ENCODE results near the gene SLC35F1. TPM values are rescaled to one million over a fixed set of nuclear protein-coding genes. Genes with fewer than 3 reads are reported as not detected.
"Not testable (repeated sequence)": the region's sequence is repeated elsewhere in the genome, so short reads cannot be mapped to it uniquely, and the experiment has no call there.

Gene SLC35F1
- polyA plus RNA-seq, 1 donor from 2014 or later: 35.1 TPM

- Histone ChIP-seq H3K9me2 (ENCODE audit: insufficient read depth, low read length) (no peaks in the 10 kb centered on the region), H4K20me1 (ENCODE audit: insufficient read depth) (no peaks in the 10 kb centered on the region), H3K9me3 (ENCODE audit: low read length) (no peaks in the 10 kb centered on the region), H3K27me3 (ENCODE audit: insufficient read depth, low read depth, low read length) (no peaks in the 10 kb centered on the region), H3K4me2 (ENCODE audit: low read length) (no peak overlapping the region), H3F3A (ENCODE audit: insufficient read depth, low read length, poor library complexity, severe bottlenecking) (no peaks in the 10 kb centered on the region), H3K4me3 (ENCODE audit: low read length) (no peak overlapping the region), H3K27ac (ENCODE audit: low read length) (no peak overlapping the region), H3K79me2 (replicated peaks; ENCODE audit: insufficient read depth, low read length) (peaks cover 5% of the 10 kb centered on the region), H2AFZ (ENCODE audit: low read depth, low read length) (no peak overlapping the region), H3K36me3 (ENCODE audit: insufficient read depth, low read length) (no peaks in the 10 kb centered on the region), H3K9ac (ENCODE audit: low read length) (no peak overlapping the region)
- TF ChIP-seq TAF1 (IDR thresholded peaks at IDR 0.05; ENCODE audit: low read depth) (no peak), SMC3 (conservative IDR thresholded peaks at IDR 0.05; ENCODE audit: poor library complexity) (no peak)
- TF ChIP-seq, protein P1, sequence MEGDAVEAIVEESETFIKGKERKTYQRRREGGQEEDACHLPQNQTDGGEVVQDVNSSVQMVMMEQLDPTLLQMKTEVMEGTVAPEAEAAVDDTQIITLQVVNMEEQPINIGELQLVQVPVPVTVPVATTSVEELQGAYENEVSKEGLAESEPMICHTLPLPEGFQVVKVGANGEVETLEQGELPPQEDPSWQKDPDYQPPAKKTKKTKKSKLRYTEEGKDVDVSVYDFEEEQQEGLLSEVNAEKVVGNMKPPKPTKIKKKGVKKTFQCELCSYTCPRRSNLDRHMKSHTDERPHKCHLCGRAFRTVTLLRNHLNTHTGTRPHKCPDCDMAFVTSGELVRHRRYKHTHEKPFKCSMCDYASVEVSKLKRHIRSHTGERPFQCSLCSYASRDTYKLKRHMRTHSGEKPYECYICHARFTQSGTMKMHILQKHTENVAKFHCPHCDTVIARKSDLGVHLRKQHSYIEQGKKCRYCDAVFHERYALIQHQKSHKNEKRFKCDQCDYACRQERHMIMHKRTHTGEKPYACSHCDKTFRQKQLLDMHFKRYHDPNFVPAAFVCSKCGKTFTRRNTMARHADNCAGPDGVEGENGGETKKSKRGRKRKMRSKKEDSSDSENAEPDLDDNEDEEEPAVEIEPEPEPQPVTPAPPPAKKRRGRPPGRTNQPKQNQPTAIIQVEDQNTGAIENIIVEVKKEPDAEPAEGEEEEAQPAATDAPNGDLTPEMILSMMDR (IDR thresholded peaks at IDR 0.05; ENCODE audit: poor library complexity, severe bottlenecking): no peak
These were observed 122.9 kb downstream of the SLC35F1 start for GRCh38 chr6:118029967-118030366.

GRCh38 chr6:118037479-118037878 lies 130.4 kb downstream of the SLC35F1 start:
- not testable (repeated sequence) for H3K27ac ChIP-seq (ENCODE audit: low read length); H3K79me2 ChIP-seq (replicated peaks; ENCODE audit: insufficient read depth, low read length); H3K27me3 ChIP-seq (ENCODE audit: insufficient read depth, low read depth, low read length); H3F3A ChIP-seq (ENCODE audit: insufficient read depth, low read length, poor library complexity, severe bottlenecking); H4K20me1 ChIP-seq (ENCODE audit: insufficient read depth); H3K9me3 ChIP-seq (ENCODE audit: low read length); H3K36me3 ChIP-seq (ENCODE audit: insufficient read depth, low read length); H2AFZ ChIP-seq (ENCODE audit: low read depth, low read length); H3K9ac ChIP-seq (ENCODE audit: low read length); H3K9me2 ChIP-seq (ENCODE audit: insufficient read depth, low read length); H3K4me3 ChIP-seq (ENCODE audit: low read length); H3K4me2 ChIP-seq (ENCODE audit: low read length)

DNA sequence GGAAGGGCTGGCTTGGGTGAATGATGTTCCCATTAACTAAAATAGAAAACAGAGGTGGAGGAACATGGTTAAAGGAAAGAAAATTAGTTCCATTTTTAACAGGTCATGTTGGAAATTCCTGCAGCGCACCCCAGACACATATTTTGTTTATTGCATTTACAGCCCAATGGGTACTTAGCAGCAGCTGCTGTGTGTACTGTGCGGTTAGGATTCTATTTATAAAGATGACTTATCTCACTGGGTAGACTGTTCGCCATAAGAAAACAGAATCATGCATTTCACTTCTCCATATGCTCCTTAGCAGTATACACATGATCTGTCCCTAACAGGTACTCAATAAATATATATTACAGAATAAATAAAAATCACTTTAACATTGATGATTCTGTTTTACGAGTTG lies 135.8 kb downstream of the SLC35F1 start:
- no peaks in the 10 kb centered on the region for H4K20me1 ChIP-seq (ENCODE audit: insufficient read depth)
- no peak overlapping the region for H3K27ac ChIP-seq (ENCODE audit: low read length)
- no peak overlapping the region for H3K4me2 ChIP-seq (ENCODE audit: low read length)
- H3K9ac ChIP-seq (ENCODE audit: low read length): no peak overlapping the region
- no peaks in the 10 kb centered on the region for H3K36me3 ChIP-seq (ENCODE audit: insufficient read depth, low read length)
- H3K27me3 ChIP-seq (ENCODE audit: insufficient read depth, low read depth, low read length): no peaks in the 10 kb centered on the region
- H2AFZ ChIP-seq (ENCODE audit: low read depth, low read length): no peak overlapping the region
- H3K4me3 ChIP-seq (ENCODE audit: low read length): no peak overlapping the region
- H3K9me2 ChIP-seq (ENCODE audit: insufficient read depth, low read length): no peaks in the 10 kb centered on the region
- no peak for TF ChIP-seq POLR2AphosphoS5 (IDR thresholded peaks at IDR 0.05)
- TF ChIP-seq, protein P1 (IDR thresholded peaks at IDR 0.05; ENCODE audit: poor library complexity, severe bottlenecking): no peak
- no peak for TF ChIP-seq RAD21 (conservative IDR thresholded peaks at IDR 0.05)
- TF ChIP-seq, protein P2, sequence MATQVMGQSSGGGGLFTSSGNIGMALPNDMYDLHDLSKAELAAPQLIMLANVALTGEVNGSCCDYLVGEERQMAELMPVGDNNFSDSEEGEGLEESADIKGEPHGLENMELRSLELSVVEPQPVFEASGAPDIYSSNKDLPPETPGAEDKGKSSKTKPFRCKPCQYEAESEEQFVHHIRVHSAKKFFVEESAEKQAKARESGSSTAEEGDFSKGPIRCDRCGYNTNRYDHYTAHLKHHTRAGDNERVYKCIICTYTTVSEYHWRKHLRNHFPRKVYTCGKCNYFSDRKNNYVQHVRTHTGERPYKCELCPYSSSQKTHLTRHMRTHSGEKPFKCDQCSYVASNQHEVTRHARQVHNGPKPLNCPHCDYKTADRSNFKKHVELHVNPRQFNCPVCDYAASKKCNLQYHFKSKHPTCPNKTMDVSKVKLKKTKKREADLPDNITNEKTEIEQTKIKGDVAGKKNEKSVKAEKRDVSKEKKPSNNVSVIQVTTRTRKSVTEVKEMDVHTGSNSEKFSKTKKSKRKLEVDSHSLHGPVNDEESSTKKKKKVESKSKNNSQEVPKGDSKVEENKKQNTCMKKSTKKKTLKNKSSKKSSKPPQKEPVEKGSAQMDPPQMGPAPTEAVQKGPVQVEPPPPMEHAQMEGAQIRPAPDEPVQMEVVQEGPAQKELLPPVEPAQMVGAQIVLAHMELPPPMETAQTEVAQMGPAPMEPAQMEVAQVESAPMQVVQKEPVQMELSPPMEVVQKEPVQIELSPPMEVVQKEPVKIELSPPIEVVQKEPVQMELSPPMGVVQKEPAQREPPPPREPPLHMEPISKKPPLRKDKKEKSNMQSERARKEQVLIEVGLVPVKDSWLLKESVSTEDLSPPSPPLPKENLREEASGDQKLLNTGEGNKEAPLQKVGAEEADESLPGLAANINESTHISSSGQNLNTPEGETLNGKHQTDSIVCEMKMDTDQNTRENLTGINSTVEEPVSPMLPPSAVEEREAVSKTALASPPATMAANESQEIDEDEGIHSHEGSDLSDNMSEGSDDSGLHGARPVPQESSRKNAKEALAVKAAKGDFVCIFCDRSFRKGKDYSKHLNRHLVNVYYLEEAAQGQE (IDR thresholded peaks at IDR 0.05; ENCODE audit: borderline replicate concordance): no peak
- no peak for TF ChIP-seq EZH2 (IDR thresholded peaks at IDR 0.05; ENCODE audit: borderline replicate concordance, insufficient read depth, low read length, poor library complexity, severe bottlenecking)
- no peak for TF ChIP-seq EP300 (conservative IDR thresholded peaks at IDR 0.05; ENCODE audit: poor library complexity, severe bottlenecking)
- no peaks in the 10 kb centered on the region for H3K9me3 ChIP-seq (ENCODE audit: low read length)
- H3F3A ChIP-seq (ENCODE audit: insufficient read depth, low read length, poor library complexity, severe bottlenecking): no peaks in the 10 kb centered on the region
- H3K79me2 ChIP-seq (replicated peaks; ENCODE audit: insufficient read depth, low read length): no peaks in the 10 kb centered on the region

All from neural cell (in vitro differentiated cells).